Left cardiac atrium (tissue), 4 donors: ENCODE results near the gene COL4A4. TPM values are rescaled to one million over a fixed set of nuclear protein-coding genes. Genes with fewer than 3 reads are reported as not detected.

Experiments
- ATAC-seq, 2 donors: fragments of 200-7000 bp; cut with Tn5 transposase; one replicate each; pipeline ENCODE4 v1.9.1; 2020; ENCODE audit warnings: mild to moderate bottlenecking in 2 of 2, moderate library complexity in 2 of 2
- DNase-seq: peaks from one replicate; pipeline ENCODE4 v3.0.0-alpha.2; 2020
- intact Hi-C, 2 donors: fragments of 100-400 bp; cut with DNase I; formaldehyde crosslinking; loops; one replicate each; pipeline versions ENCODE4 v1.14.1 to v1.15.1; 2022 to 2023
- total RNA-seq, 2 donors: library from RNA; stranded (reverse); fragmentation: NEBNext Ultra II Directional; extraction: Animal tissue kit (Norgen Biotek cat#: 25700); gene quantifications; one replicate each; pipeline ENCODE4 v1.2.1, GENCODE V29; 2021
- donor health status: DM: no; HTN: yes; CAD: no.
- donor health status: DM: no; HTN: yes; CAD: no; lungs with severe emphysema.
- donor health status: DM: yes; HTN: yes; CAD: no.
- donor health status: Dilated cardiomyopathy.

The COL4A4 gene
- total RNA-seq, 2 donors from 2014 or later = 17.2 to 18.7 TPM

DNA sequence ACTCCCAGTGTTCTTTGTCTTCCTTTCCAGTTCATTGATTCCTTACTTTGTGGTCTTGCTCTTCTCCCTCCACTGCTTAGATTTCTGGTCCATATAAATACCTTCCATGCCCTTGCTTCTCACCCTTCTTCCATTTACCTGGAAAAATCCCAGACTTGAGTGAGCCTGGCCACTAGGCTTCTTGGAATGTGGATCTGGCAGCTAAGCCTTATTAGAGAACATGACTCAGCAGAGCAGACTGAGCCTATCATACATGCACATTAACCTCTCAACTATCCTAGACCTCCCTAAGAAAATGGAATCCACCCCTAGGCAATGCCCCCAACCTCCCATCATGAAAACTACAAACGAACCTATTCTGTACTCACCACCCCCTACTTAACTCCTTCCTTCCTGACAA lies 200.5 kb downstream of the COL4A4 start:
- DNase-seq (no peak), ATAC-seq (peak in 1 of 2 donors; percentile 44)
- intact Hi-C loops = no loop called here

DNA sequence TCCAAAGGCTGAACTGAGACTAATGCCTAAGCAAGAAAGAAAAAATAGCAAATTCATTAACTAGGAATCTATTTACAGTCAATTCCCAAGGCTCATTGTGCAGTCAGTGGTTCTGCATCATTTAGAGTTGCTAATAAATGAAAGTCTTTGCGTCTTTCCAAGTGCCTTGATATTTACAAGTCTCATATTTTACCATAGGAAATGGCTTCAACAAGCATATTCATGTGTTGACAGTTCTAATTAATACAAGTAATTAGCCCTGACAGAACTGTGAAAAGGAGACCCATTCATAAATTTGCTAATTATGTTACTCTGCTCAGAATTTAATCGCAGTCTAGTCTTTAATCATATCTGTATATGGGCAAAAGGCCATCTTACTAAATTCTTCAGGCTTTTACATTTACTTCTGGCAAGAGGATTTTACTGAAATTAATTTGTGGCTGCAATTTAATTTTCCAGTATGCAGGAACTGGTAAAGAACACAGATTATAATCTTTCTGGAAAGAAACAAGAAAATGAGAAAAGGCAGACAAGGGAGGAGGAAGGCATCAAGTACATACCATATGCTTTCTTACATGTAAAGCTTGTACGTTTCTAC lies 201.7 kb downstream of the COL4A4 start:
- intact Hi-C loops = no loop called here
- DNase-seq (no peak), ATAC-seq (no peak)

DNA sequence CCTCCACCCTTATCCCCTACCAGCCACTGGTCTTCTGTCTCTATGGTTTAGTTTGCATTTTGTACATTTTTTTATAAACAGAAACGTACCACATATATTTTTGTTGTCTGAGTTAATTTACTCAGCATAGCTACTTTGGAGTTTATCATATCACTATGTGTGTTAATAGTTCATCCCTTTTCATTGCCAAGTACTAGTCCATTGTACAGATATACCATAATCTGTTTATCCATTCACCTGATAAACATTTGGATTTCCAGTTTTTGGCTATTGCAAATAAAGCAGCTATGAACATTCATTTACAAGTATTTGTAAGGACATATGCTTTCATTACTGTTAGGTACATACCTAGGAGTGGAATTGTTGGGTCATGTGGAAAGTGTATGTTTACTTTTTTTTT lies 204.6 kb downstream of the COL4A4 start:
- DNase-seq = no peak
- intact Hi-C loops = no loop called here
- ATAC-seq = no peak

DNA sequence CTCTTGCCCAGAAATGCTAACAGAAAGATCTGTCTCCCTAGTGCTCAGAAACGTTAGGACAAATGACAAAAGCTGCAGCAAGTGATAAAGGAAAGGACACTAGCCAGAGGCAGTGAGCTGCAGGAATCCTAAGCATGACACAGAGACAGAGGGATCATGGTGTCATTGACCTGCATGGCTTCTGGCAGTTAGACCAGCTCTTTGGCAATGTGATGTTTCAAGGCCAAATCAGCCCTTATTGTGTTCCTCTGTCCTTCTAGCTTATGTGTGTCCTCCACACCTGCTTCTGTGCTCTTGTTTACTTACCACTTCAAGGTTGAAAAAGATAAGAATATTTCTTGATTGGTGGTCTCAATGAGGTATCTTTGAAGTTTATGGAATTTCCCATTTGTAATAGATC lies 207.3 kb downstream of the COL4A4 start:
- peak; percentile 34 to 48 for ATAC-seq
- no peak for DNase-seq
- intact Hi-C loops = no loop called here

DNA sequence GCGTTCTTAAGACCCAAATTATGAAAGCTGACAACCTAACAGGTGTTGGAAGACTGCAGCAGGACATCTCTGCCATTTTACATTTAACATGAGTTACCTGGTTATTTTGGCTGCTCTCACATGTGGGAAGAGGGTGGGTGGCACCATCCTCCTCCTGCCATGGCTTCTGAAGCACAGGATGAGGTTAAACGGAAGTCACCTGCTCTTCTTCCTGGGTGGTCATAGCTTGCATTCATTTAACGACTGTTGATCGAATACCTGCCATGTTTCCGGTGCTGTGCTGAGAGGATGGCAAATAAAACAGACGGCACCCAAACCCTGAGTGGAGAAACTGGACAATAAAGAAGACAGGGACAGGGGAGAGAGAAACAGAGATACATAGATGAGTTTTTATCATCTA lies 210.2 kb downstream of the COL4A4 start:
- intact Hi-C loops = no loop called here
- no peak for ATAC-seq
- no peak for DNase-seq

DNA sequence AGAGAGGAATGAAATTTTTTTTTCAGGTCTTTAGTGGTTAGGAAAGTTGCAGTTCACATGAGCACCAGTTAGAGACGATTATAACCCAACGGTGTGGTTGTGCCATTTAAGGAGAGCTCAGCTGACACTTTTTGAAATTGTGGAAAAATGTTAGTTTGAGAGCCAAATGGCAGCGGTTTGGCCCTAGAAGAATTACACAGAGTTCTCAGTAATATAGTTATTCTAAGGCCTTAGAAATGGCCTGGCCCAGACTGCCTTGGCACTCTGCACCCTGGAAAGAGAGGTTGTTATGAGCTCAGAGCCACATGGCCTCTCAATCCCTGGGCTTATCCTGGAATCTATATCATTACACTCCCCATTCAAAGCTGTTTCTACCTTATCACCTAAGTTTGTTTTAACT lies 210.8 kb downstream of the COL4A4 start:
- intact Hi-C loops = no loop called here
- DNase-seq (no peak), ATAC-seq (peak; percentile 36 to 68)

Other genes with a start within 250 kb of the COL4A4 start
- gene COL4A3, start 419 bp upstream of the COL4A4 start, total RNA-seq = 10 to 100 TPM in 1 of 2 donors, 1 to 10 TPM in 1; 6.1 to 13.0 TPM
- gene MFF, start 161.0 kb upstream of the COL4A4 start, total RNA-seq = 10 to 100 TPM; 69.9 to 70.2 TPM
- not detected for gene TM4SF20, start 215.1 kb upstream of the COL4A4 start, total RNA-seq
- not detected for gene SCYGR1, start 223.7 kb upstream of the COL4A4 start, total RNA-seq